ENCODE measurements around the gene HOXA5.
A peak's percentile ranks its signal among the peaks of the same experiment; 100 is the strongest.

The HOXA5 gene

DNA sequence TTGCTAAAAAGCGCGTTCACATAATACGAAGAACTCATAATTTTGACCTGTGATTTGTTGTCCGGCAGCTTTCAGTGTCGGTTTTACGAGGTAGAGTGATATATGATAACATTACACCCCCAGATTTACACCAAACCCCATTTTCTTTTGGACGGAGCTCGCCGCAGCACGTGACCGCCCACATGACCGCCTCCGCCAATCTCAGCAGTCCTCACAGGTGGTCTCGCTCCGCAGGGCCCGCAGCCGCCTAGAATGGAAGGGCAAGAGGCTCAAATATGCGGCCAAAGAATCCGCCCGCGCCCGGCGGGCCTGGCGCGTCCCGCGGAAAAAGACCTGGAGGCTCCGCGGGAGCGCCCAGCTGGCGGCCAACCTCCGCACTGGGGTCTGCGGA, 13.0 kb upstream of the HOXA5 start, which contains the start of gene HOXA7 (continued):
- TF ChIP-seq, protein P1, sequence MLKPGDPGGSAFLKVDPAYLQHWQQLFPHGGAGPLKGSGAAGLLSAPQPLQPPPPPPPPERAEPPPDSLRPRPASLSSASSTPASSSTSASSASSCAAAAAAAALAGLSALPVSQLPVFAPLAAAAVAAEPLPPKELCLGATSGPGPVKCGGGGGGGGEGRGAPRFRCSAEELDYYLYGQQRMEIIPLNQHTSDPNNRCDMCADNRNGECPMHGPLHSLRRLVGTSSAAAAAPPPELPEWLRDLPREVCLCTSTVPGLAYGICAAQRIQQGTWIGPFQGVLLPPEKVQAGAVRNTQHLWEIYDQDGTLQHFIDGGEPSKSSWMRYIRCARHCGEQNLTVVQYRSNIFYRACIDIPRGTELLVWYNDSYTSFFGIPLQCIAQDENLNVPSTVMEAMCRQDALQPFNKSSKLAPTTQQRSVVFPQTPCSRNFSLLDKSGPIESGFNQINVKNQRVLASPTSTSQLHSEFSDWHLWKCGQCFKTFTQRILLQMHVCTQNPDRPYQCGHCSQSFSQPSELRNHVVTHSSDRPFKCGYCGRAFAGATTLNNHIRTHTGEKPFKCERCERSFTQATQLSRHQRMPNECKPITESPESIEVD (tag by site-specific recombination; IDR thresholded peaks at IDR 0.05), result peak; percentile 49; the same call in 1 of the 2 replicates
- TF ChIP-seq EGR2 (tag by site-specific recombination; IDR thresholded peaks at IDR 0.05; ENCODE audit: low read depth) (peak; percentile 81), ZNF843 (tag by site-specific recombination; IDR thresholded peaks at IDR 0.05) (0 out of 2 replicates have a peak, but pooled peaks have one; percentile 36), ZNF140 (tag by site-specific recombination; IDR thresholded peaks at IDR 0.05) (no peak)
- TF ChIP-seq, protein P2, sequence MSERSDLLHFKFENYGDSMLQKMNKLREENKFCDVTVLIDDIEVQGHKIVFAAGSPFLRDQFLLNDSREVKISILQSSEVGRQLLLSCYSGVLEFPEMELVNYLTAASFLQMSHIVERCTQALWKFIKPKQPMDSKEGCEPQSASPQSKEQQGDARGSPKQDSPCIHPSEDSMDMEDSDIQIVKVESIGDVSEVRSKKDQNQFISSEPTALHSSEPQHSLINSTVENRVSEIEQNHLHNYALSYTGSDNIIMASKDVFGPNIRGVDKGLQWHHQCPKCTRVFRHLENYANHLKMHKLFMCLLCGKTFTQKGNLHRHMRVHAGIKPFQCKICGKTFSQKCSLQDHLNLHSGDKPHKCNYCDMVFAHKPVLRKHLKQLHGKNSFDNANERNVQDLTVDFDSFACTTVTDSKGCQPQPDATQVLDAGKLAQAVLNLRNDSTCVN (tag by site-specific recombination; optimal IDR thresholded peaks at IDR 0.05), result peak; percentile 12

DNA sequence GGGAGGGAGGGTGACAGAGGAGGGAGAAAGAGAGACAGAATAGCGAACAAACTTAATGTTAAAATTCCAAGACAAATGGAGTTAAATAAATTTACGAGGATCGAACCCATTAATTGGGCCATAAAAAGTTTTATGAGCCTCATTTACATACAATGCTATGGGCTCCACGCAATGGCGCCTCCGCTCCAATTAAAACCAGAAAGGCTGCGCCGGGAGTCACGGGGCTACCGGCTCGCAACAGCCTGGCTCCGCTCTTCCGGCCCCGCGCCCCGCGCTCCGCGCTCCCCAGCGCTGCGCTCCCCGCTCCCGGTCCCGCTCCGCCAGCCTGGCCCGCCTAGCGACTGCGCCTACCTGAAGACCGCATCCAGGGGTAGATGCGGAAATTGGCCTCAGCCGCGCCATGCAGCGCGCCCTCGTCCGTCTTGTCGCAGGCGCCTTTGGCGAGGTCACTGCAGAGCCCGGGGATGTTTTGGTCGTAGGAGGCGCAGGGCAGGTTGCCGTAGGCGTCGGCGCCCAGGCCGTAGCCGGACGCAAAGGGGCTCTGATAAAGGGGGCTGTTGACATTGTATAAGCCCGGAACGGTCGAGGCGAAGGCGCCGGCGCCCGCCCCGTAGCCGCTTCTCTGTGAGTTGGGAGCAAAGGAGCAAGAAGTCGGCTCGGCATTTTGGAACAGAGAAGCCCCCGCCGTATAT, 12.5 kb upstream of the HOXA5 start:
- Histone ChIP-seq H3K27ac (ENCODE audit: extremely low read depth, low read depth, low read length) (peak overlapping the region; percentile 94), H3K4me1 (ENCODE audit: control insufficient read depth, insufficient read depth, low read length) (peaks cover 17% of the 10 kb centered on the region), H3K36me3 (ENCODE audit: control insufficient read depth in 2 of 2, insufficient read depth in 1 of 2, low read length in 2 of 2) (peaks cover 0 to 12% of the 10 kb centered on the region in 2 experiments; a peak in 1 of 3 replicates), H3K4me3 (ENCODE audit: low read depth, low read length) (peak overlapping the region; percentile 69), H3K9me3 (ENCODE audit: control insufficient read depth, insufficient read depth, low read depth, low read length) (no peaks in the 10 kb centered on the region)
- POLR2A ChIA-PET, result interaction anchor here (0.9 to 2.3 kb wide), 13 partner anchors 8 to 1294 kb away, joined by 3 to 17 read pairs (median 4); partner anchors contain the start of genes HOXA11, HOXA4, HOXA5 and SKAP2
- CTCF ChIA-PET, result interaction anchor here (0.6 to 2.8 kb wide), 7 partner anchors 12 to 797 kb away, joined by 3 to 11 read pairs (median 3); partner anchors contain the start of gene HOXA5
- TF ChIP-seq GLI4 (tag by site-specific recombination; IDR thresholded peaks at IDR 0.05) (no peak), ZNF701 (tag by site-specific recombination; IDR thresholded peaks at IDR 0.05) (no peak), ZNF311 (tag by site-specific recombination; IDR thresholded peaks at IDR 0.05; ENCODE audit: borderline replicate concordance) (no peak), MYNN (tag by site-specific recombination; IDR thresholded peaks at IDR 0.05; ENCODE audit: borderline replicate concordance) (no peak), ZNF239 (tag by site-specific recombination; IDR thresholded peaks at IDR 0.05) (no peak), HOXD13 (CRISPR knock-in tag; IDR thresholded peaks at IDR 0.05; ENCODE audit: borderline replicate concordance) (no peak), ZNF202 (tag by site-specific recombination; IDR thresholded peaks at IDR 0.05; ENCODE audit: borderline replicate concordance) (no peak), IKZF3 (tag by site-specific recombination; IDR thresholded peaks at IDR 0.05) (no peak), FEZF1 (tag by site-specific recombination; IDR thresholded peaks at IDR 0.05) (no peak), ZNF560 (tag by site-specific recombination; IDR thresholded peaks at IDR 0.05; ENCODE audit: borderline replicate concordance) (no peak), ZFHX2 (tag by site-specific recombination; conservative IDR thresholded peaks at IDR 0.05) (no peak), ZBTB21 (tag by site-specific recombination; IDR thresholded peaks at IDR 0.05) (no peak), ZNF529 (tag by site-specific recombination; IDR thresholded peaks at IDR 0.05; ENCODE audit: insufficient replicate concordance) (no peak), ZNF146 (tag by site-specific recombination; IDR thresholded peaks at IDR 0.05) (no peak), ZNF132 (tag by site-specific recombination; IDR thresholded peaks at IDR 0.05; ENCODE audit: borderline replicate concordance) (no peak)
- TF ChIP-seq, protein P3, sequence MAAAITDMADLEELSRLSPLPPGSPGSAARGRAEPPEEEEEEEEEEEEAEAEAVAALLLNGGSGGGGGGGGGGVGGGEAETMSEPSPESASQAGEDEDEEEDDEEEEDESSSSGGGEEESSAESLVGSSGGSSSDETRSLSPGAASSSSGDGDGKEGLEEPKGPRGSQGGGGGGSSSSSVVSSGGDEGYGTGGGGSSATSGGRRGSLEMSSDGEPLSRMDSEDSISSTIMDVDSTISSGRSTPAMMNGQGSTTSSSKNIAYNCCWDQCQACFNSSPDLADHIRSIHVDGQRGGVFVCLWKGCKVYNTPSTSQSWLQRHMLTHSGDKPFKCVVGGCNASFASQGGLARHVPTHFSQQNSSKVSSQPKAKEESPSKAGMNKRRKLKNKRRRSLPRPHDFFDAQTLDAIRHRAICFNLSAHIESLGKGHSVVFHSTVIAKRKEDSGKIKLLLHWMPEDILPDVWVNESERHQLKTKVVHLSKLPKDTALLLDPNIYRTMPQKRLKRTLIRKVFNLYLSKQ (tag by site-specific recombination; IDR thresholded peaks at IDR 0.05; ENCODE audit: borderline replicate concordance), result no peak
- TF ChIP-seq, protein P1 (tag by site-specific recombination; IDR thresholded peaks at IDR 0.05), result peak; percentile 71
- TF ChIP-seq, protein P4, sequence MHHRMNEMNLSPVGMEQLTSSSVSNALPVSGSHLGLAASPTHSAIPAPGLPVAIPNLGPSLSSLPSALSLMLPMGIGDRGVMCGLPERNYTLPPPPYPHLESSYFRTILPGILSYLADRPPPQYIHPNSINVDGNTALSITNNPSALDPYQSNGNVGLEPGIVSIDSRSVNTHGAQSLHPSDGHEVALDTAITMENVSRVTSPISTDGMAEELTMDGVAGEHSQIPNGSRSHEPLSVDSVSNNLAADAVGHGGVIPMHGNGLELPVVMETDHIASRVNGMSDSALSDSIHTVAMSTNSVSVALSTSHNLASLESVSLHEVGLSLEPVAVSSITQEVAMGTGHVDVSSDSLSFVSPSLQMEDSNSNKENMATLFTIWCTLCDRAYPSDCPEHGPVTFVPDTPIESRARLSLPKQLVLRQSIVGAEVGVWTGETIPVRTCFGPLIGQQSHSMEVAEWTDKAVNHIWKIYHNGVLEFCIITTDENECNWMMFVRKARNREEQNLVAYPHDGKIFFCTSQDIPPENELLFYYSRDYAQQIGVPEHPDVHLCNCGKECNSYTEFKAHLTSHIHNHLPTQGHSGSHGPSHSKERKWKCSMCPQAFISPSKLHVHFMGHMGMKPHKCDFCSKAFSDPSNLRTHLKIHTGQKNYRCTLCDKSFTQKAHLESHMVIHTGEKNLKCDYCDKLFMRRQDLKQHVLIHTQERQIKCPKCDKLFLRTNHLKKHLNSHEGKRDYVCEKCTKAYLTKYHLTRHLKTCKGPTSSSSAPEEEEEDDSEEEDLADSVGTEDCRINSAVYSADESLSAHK (tag by site-specific recombination; IDR thresholded peaks at IDR 0.05), result peak; percentile 53; the same call in 1 of the 2 replicates
- TF ChIP-seq, protein P5, sequence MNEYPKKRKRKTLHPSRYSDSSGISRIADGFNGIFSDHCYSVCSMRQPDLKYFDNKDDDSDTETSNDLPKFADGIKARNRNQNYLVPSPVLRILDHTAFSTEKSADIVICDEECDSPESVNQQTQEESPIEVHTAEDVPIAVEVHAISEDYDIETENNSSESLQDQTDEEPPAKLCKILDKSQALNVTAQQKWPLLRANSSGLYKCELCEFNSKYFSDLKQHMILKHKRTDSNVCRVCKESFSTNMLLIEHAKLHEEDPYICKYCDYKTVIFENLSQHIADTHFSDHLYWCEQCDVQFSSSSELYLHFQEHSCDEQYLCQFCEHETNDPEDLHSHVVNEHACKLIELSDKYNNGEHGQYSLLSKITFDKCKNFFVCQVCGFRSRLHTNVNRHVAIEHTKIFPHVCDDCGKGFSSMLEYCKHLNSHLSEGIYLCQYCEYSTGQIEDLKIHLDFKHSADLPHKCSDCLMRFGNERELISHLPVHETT (tag by site-specific recombination; IDR thresholded peaks at IDR 0.05), result no peak
- TF ChIP-seq, protein P2 (tag by site-specific recombination; optimal IDR thresholded peaks at IDR 0.05), result peak; percentile 90
